Measurements from ENCODE around the gene SGCD.

DNA sequence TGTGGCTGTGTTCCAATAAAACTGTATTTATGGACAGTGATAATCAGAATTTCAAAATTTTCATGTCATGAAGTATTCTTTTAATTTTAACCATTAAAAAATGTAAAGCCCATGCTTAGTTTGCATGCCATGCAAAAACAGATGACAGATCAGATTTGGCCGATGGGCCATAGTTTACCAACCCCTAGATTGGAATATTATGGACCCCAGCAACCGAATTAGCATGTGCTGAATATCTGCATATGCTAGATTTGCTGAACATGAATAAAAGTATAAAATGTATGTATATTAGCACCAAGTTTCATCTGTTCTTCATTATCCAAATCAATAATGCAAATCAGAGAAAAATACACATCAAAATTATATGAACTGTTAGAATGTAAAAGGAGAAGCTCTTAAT lies 364.6 kb downstream of the SGCD start:
- TF ChIP-seq, protein P1, sequence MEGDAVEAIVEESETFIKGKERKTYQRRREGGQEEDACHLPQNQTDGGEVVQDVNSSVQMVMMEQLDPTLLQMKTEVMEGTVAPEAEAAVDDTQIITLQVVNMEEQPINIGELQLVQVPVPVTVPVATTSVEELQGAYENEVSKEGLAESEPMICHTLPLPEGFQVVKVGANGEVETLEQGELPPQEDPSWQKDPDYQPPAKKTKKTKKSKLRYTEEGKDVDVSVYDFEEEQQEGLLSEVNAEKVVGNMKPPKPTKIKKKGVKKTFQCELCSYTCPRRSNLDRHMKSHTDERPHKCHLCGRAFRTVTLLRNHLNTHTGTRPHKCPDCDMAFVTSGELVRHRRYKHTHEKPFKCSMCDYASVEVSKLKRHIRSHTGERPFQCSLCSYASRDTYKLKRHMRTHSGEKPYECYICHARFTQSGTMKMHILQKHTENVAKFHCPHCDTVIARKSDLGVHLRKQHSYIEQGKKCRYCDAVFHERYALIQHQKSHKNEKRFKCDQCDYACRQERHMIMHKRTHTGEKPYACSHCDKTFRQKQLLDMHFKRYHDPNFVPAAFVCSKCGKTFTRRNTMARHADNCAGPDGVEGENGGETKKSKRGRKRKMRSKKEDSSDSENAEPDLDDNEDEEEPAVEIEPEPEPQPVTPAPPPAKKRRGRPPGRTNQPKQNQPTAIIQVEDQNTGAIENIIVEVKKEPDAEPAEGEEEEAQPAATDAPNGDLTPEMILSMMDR (IDR thresholded peaks at IDR 0.05): no peak
- no peak for TF ChIP-seq POLR2A (IDR thresholded peaks at IDR 0.05)
